ENCODE data around the gene OR6B3.

DNA sequence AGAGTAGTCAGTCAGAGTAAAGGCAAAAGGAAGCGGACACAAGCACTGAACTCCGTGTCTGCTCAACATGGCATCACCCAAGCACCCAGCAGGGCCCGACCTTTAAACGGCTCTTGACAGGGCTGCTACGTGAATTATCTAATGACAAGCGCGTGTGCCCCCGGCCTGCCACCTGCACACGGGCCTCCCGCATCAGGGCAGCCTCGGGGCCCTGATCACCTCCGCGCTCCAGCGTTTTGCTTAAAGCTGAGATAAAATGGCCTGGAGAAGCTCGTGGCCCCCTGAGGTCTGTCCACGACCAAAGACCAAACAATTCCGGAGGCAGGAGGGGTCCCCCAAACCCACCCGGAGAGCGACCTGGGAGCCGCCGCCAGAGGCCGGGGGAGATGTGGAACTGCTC, 28.6 kb downstream of the OR6B3 start:
- TF ChIP-seq, protein P1, sequence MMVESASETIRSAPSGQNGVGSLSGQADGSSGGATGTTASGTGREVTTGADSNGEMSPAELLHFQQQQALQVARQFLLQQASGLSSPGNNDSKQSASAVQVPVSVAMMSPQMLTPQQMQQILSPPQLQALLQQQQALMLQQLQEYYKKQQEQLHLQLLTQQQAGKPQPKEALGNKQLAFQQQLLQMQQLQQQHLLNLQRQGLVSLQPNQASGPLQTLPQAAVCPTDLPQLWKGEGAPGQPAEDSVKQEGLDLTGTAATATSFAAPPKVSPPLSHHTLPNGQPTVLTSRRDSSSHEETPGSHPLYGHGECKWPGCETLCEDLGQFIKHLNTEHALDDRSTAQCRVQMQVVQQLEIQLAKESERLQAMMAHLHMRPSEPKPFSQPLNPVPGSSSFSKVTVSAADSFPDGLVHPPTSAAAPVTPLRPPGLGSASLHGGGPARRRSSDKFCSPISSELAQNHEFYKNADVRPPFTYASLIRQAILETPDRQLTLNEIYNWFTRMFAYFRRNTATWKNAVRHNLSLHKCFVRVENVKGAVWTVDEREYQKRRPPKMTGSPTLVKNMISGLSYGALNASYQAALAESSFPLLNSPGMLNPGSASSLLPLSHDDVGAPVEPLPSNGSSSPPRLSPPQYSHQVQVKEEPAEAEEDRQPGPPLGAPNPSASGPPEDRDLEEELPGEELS (CRISPR knock-in tag; IDR thresholded peaks at IDR 0.05; ENCODE audit: borderline replicate concordance): no peak
- TF ChIP-seq KLF6 (CRISPR knock-in tag; IDR thresholded peaks at IDR 0.05; ENCODE audit: borderline replicate concordance) (no peak), JUND (IDR thresholded peaks at IDR 0.05; ENCODE audit: borderline replicate concordance, low read depth, low read length) (no peak), JUND (tag; IDR thresholded peaks at IDR 0.05; ENCODE audit: borderline replicate concordance, low read depth, low read length) (no peak), ZBTB1 (CRISPR knock-in tag; IDR thresholded peaks at IDR 0.05; ENCODE audit: borderline replicate concordance, low read depth) (no peak), ETV6 (IDR thresholded peaks at IDR 0.05; ENCODE audit: borderline replicate concordance in 1 of 2, low read depth in 2 of 2, low read length in 1 of 2) (no peak), ETV6 (CRISPR knock-in tag; IDR thresholded peaks at IDR 0.05; ENCODE audit: borderline replicate concordance) (no peak), ZNF41 (CRISPR knock-in tag; conservative IDR thresholded peaks at IDR 0.05) (no peak), HDAC2 (IDR thresholded peaks at IDR 0.05) (no peak), ZNF444 (CRISPR knock-in tag; IDR thresholded peaks at IDR 0.05) (no peak), CREM (IDR thresholded peaks at IDR 0.05; ENCODE audit: low read depth) (no peak)
- TF ChIP-seq, protein P2, sequence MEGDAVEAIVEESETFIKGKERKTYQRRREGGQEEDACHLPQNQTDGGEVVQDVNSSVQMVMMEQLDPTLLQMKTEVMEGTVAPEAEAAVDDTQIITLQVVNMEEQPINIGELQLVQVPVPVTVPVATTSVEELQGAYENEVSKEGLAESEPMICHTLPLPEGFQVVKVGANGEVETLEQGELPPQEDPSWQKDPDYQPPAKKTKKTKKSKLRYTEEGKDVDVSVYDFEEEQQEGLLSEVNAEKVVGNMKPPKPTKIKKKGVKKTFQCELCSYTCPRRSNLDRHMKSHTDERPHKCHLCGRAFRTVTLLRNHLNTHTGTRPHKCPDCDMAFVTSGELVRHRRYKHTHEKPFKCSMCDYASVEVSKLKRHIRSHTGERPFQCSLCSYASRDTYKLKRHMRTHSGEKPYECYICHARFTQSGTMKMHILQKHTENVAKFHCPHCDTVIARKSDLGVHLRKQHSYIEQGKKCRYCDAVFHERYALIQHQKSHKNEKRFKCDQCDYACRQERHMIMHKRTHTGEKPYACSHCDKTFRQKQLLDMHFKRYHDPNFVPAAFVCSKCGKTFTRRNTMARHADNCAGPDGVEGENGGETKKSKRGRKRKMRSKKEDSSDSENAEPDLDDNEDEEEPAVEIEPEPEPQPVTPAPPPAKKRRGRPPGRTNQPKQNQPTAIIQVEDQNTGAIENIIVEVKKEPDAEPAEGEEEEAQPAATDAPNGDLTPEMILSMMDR (IDR thresholded peaks at IDR 0.05 in 2 of 3, conservative IDR thresholded peaks at IDR 0.05 in 1 of 3; ENCODE audit: insufficient read depth in 2 of 3, low read depth in 1 of 3, low read length in 3 of 3): no peak
- TF ChIP-seq, protein P3, sequence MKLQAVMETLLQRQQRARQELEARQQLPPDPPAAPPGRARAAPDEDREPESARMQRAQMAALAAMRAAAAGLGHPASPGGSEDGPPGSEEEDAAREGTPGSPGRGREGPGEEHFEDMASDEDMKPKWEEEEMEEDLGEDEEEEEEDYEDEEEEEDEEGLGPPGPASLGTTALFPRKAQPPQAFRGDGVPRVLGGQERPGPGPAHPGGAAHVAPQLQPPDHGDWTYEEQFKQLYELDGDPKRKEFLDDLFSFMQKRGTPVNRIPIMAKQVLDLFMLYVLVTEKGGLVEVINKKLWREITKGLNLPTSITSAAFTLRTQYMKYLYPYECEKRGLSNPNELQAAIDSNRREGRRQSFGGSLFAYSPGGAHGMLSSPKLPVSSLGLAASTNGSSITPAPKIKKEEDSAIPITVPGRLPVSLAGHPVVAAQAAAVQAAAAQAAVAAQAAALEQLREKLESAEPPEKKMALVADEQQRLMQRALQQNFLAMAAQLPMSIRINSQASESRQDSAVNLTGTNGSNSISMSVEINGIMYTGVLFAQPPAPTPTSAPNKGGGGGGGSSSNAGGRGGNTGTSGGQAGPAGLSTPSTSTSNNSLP (IDR thresholded peaks at IDR 0.05; ENCODE audit: borderline replicate concordance, low read depth, low read length): no peak
- TF ChIP-seq, protein P4, sequence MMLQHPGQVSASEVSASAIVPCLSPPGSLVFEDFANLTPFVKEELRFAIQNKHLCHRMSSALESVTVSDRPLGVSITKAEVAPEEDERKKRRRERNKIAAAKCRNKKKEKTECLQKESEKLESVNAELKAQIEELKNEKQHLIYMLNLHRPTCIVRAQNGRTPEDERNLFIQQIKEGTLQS (IDR thresholded peaks at IDR 0.05): no peak
- TF ChIP-seq, protein P4 (CRISPR knock-in tag; conservative IDR thresholded peaks at IDR 0.05): no peak
